Measurements from ENCODE around the gene ETFB.

GRCh38 chr19:51367565-51368365 is 1.6 kb upstream of the ETFB start:
- TF ChIP-seq CTCF (IDR thresholded peaks at IDR 0.05), result no peak
- TF ChIP-seq POLR2A (IDR thresholded peaks at IDR 0.05), result no peak
